ENCODE measurements around the gene PPP6C.
"Not testable (repeated sequence)": the region's sequence is repeated elsewhere in the genome, so short reads cannot be mapped to it uniquely, and the experiment has no call there.

PPP6C gene

DNA sequence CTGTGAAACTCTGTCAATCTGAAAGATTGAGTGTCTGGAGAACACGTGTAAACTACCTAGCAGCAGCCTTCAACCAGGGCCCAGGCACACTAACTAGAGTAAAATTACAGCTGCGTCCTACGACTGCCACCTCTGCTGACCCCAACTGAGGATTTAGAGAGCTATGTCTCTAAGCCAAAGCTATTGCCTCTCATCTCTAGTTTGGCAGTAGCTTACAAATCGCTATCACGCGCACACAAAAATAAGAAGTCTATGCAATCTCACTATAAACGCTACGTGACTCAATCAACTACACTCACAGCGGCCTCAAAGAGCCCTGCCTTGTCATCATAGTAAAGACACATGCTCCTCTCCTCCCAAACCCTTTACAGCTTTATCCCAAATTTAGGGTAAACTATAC, 8.7 kb downstream of the PPP6C start:
- no peak for DNase-seq

GRCh38 chr9:125179776-125180175, 9.8 kb downstream of the PPP6C start:
- DNase-seq: not testable (repeated sequence)

DNA sequence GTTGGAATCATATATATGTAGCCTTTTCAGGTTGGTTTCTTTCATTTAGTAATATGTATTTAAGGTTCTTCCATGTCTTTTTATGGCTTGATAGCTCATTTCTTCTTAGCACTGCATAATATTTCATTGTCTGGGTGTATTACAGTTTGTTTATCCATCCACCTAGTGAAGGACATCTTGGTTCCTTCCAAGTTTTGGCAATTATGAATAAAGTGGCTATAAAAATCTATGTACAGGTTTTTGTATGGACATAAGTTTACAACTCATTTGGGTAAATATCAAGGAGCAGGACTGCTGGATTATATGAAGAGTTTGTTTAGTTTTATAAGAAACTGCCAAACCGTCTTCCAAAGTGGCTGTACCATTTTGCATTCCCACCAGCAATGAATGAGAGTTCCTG, 11.7 kb downstream of the PPP6C start:
- DNase-seq: no peak

DNA sequence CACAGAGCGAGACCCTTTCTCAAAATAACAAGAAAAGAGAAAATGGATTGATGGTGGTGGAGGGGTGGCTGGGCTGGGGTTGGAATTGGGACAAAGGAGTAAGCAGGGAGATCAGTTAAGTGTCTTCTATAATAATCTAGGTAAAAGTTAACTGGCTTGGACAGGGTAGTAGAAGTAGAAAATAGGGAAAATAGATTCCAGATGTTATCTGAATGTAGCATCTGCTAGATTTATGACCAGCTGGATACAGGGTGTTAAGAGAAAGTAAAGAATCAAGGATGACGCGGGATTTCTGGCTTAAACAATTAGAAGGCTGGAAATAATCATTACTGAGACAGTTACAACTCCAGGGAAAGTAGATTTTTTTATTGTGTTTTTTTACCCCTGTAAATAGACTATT, 13.0 kb downstream of the PPP6C start:
- no peak for DNase-seq

GRCh38 chr9:125172031-125172755, 17.4 kb downstream of the PPP6C start:
- no peak for DNase-seq

DNA sequence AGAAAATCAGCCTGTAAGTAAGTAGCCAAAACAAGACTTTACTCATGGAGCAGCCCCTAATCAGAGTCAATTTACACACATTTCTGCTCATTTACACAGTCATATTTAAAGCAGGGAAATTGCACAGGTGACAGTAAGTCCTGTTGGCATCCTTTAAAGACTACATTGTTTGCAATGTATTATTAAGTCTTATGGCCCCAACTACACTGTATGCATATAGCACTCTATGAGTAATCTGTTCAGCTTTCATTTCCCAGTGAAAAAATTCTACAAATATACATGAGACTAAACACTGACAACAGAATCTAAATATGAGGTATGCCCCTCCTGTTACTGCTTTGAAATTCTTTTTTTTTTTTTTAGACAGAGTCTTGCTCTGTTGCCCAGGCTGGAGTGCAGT, 19.7 kb downstream of the PPP6C start:
- no peak for DNase-seq

DNA sequence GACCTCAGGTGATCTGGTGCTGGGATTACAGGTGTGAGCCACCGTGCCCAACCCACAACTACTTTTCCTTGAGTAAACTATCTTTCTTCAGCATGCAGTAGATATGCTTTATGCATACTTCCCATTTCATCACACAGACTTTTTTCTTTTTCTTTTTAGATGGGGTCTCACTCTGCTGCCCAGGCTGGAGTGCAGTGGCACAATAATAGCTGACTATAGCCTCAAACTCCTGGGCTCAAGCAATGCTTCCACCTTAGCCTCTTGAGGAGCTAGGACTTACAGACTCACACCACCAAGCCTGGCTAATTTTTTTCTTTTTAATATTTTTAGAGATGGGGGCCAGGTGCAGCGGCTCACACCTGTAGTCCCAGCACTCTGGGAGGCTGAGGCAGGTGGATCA, 22.8 kb downstream of the PPP6C start:
- DNase-seq: no peak

GRCh38 chr9:125162891-125163290, 26.7 kb downstream of the PPP6C start:
- not testable (repeated sequence) for DNase-seq

GRCh38 chr9:125161284-125161918, 28.2 kb downstream of the PPP6C start:
- no peak for DNase-seq

DNA sequence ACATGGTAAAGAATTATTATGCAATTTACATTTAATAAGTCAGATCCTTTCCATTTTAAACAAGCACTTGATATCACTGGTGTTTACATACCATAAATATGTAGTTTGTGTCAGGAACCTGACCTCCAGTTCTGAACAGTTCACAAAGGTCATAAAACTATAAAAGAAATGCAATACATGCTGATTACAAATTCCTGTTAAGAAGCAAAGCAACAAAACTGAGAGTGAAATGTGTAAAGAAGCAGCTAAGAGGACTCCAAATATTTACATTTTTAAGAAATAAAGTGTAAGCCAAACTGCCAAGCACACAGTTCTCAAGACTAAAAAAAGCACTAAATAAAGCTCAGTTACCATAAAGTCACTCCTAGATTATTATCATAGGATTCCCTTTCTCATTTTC, 28.9 kb downstream of the PPP6C start:
- DNase-seq: no peak

GRCh38 chr9:125156551-125156950, 33.1 kb downstream of the PPP6C start:
- no peak for DNase-seq

DNA sequence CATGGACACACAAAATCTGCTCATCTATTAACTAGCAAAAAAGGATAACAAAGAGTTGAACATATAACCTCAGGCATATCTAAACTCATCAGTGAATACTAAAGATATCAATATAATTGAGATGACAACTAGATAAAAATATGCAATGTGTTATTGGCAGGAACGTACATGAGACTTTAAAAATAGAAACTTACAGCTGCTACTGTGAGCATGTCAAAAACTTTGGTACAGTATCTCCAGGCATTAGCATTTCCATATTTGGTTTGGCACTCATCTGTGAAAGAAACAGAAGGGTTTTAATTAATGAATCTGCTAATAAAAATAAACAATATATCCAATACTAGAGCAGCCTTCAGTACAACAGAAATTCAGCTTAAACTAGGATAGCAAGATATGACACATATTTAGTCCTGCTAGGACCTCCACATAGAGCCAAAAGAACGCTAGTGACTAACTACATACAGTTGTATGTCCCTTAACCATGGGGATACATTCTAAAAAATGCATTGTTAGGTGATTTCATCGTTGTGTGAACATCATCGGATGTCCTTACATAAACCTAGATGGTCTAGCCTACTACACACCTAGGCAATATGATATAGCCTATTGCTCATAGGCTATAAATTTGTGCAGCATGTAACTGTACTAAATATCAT, 35.8 kb downstream of the PPP6C start:
- DNase-seq: no peak

DNA sequence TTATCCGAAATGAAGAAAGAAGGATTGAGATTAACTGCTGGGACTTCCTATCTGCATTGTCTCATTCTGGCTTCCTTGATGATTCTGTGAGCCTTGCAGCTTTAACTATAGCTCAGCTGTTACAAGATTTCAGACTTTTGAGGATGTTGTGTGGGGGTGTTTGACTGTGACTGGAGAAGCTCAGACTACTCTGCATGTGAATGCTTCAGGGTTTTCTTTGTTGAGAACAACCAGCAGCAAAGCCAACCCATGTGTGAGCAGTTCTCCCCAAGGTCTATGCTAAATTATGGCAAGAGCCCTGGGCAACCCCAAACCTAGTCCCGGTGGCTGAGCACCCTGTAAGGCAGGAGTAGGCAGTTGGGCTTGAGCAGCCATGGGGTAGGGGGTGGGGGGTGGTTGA, 37.9 kb downstream of the PPP6C start:
- no peak for DNase-seq

DNA sequence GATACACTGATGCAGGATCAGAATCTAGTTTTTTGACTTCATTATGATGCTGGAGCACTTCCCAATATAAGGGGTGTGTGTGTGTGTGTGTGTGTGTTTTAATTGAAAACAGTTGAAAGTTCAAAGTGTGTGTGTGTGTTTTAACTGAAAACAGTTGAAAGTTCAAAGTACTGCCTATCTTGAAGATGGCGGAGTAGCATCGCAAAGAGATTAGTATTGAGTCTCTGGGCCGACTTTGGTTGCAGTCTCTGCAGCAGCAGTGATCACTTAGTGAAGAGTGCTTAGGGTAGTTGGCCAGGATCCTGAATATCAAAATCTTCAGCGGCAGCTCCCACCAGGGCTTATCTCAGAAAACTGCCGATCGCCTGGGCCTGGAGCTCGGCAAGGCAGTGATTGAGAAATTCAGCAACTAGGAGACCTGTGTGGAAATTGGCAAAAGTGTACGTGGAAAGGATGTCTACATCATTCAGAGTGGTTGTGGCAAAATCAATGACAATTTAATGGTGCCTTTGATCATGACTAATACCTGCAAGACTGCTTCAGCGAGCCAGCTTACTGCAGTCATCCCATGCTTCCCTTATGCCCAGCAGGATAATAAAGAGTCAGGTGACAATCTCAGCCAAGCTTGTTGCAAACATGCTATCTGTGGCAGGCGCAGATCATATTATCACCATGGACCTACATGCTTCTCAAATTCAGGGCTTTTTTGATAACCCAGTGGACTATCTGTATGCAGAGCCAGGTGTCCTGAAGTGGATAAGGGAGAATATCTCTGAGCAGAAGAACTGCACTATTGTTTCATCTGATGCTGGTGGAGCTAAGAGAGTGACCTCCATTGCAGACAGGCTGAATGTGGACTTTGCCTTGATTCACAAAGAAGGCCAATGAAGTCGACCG, 39.0 kb downstream of the PPP6C start:
- no peak for DNase-seq

DNA sequence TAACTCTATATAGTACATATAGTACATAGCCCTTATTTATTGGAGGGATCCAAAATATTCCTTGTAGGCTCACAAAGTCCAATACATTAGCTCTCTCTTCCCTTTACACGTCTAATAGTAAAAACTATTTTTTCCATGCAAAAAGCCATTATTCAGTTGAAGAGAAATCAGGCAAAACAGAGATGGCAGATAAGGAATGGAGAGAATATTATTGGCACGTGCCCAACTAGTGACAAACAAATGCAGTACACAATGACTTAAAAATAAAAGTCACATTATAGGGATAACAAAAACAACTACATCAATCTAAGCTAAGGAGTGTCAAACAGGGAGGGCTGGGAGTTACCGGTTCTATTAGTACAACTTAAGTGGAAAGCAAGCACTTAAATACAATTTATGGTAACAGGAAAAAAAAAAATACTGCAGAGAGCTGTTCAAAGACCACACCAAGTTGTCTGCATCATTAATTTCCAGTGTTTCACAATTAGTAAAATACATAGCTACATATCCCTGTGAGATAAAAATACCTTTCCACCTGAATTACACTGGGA, 42.1 kb downstream of the PPP6C start:
- no peak for DNase-seq

DNA sequence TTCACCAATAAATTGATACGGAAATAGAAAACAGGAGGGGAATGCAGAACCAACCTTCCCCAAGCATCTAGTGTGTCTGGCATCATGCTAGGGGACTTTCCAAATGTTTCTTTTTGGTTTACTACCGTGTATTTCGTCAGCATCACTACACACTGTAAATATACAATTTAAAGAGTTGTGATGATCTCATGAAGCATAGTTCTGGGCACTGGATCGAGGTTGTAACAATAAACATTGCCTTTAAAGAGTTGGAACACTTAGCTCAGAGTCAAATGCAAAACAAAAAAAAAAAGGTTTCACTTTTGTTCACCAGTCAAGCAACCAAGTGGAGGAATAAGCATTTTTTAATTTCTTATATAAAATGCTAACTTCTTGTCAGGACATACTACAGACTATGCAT, 43.4 kb downstream of the PPP6C start:
- DNase-seq: no peak

DNA sequence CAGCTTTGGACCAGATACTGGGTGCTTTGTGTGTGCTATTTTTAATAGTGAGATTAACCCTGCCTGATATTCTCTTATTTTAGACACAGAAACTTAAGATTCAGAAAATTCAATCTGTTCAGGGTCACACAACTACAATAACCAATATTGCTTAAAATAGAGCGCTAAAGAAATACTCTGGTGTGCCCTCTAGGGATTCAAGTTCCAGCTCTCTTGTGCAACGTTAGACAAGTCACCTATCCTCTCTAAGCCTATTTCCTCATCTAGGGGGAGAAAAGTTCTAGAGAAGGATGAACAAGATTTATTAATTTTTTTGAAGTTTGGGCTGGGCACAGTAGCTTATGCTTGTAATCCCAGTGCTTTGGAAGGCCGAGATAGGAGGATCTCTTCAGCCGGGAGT, 44.2 kb downstream of the PPP6C start:
- DNase-seq: no peak

- peak; percentile 95 for DNase-seq
Measured at GRCh38 chr9:125143377-125144090, 46.1 kb downstream of the PPP6C start, which contains the start of gene SCAI. TSS of gene SCAI (minus strand) at chr9:125143528. CDS start at chr9:125143437, 91 bp downstream.

- DNase-seq: no peak
Measured at GRCh38 chr9:125142560-125143376, 46.8 kb downstream of the PPP6C start.

DNA sequence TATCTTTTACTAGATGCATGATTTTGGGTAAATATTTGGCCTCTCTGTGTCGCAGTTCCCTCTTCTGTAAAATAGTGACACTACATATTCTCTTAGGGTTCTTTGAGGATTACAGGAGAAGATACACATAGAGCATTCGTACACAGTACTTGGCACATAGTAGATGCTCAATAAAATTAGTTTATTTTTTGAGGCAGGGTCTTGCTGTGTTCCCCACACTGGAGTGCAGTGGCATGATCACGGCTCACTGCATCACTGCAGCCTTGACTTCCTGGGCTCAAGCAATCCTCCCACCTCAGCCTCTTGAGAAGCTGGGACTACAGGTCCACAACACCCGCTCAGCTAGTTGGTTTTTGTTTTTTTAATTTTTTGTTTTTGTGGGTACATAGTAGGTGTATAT, 47.9 kb downstream of the PPP6C start:
- DNase-seq: no peak

GRCh38 chr9:125141251-125141650, 48.4 kb downstream of the PPP6C start:
- DNase-seq: no peak
